SK-N-SH (cell line): Measurements from ENCODE around the gene ASH1L. TPM values are rescaled to one million over a fixed set of nuclear protein-coding genes. Genes with fewer than 3 reads are reported as not detected.

Source experiments
- CTCF ChIA-PET: fragments of 300-600, 350-600 bp; formaldehyde crosslinking; extraction: SDS; loops from one replicate; lab custom pipeline; 2021; lab: Yijun Ruan, JAX
- POLR2A ChIA-PET: fragments of 350-600 bp; sonication (Branson Sonifier 250); formaldehyde crosslinking; extraction: SDS; loops from one replicate; lab custom pipeline; 2020; ENCODE audit warnings: antibody characterized with exemption, inconsistent platforms; lab: Yijun Ruan, JAX
- DNase-seq: peaks from one replicate; pipeline ENCODE4 v3.0.0; 2012
- H2AFZ ChIP-seq: fragments of 200-600 bp; sonication (generic); 2 replicates; pipeline ENCODE4 v1.8.1; 2016; ENCODE audit warnings: antibody characterized with exemption, mild to moderate bottlenecking, low read depth
- H3F3A ChIP-seq: fragments of 200-600 bp; sonication (generic); replicated peaks from 2 replicates; pipeline ENCODE3; 2016; ENCODE audit warnings: antibody characterized with exemption, mild to moderate bottlenecking; ENCODE audit not compliant: insufficient read depth
- H3K27ac ChIP-seq, 2 experiments: fragments of 200-500 bp in 1 of 2; fragments of 200-600 bp in 1 of 2; sonication (Bioruptor generic) in 1 of 2; sonication (generic), shearing (Covaris generic) in 1 of 2; 2 replicates each; pipeline versions ENCODE4 v1.5.1 to v1.6.1; 2014 to 2016; ENCODE audit warnings: low read depth in 2 of 2, inconsistent platforms in 1 of 2, low read length in 1 of 2, mild to moderate bottlenecking in 1 of 2, mixed read lengths in 1 of 2
- H3K27me3 ChIP-seq: fragments of 200-600 bp; sonication (generic), shearing (Covaris generic); 2 replicates; pipeline ENCODE4 v1.6.1; 2016; ENCODE audit warnings: mixed run types; ENCODE audit not compliant: insufficient read depth
- H3K36me3 ChIP-seq, 2 experiments: fragments of 200-500 bp in 1 of 2; fragments of 200-600 bp in 1 of 2; sonication (Bioruptor generic) in 1 of 2; sonication (generic) in 1 of 2; replicated peaks in 1 of 2; 2 replicates each; pipeline versions ENCODE3 to v1.5.1; 2014 to 2016; ENCODE audit warnings: low read length in 1 of 2, mild to moderate bottlenecking in 1 of 2; ENCODE audit not compliant: insufficient read depth in 2 of 2, control insufficient read depth in 1 of 2
- H3K4me1 ChIP-seq, 2 experiments: fragments of 200-500 bp in 1 of 2; fragments of 200-600 bp in 1 of 2; sonication (Bioruptor generic) in 1 of 2; sonication (generic), shearing (Covaris generic) in 1 of 2; 2 replicates each; pipeline versions ENCODE4 v1.5.1 to v1.6.1; 2014 to 2016; ENCODE audit warnings: low read depth in 1 of 2, low read length in 1 of 2, mixed run types in 1 of 2; ENCODE audit not compliant: insufficient read depth in 2 of 2, control insufficient read depth in 1 of 2
- H3K4me2 ChIP-seq: fragments of 200-600 bp; sonication (generic), shearing (Covaris generic); 2 replicates; pipeline ENCODE4 v1.6.1; 2017; ENCODE audit warnings: mixed run types
- H3K4me3 ChIP-seq, 2 experiments: fragments of 200-500 bp in 1 of 2; fragments of 200-600 bp in 1 of 2; sonication (Bioruptor generic) in 1 of 2; sonication (generic), shearing (Covaris generic) in 1 of 2; 2 replicates each; pipeline versions ENCODE4 v1.5.1 to v1.8.1; 2014 to 2016; ENCODE audit warnings: low read depth in 2 of 2, inconsistent platforms in 1 of 2, low read length in 1 of 2, mild to moderate bottlenecking in 1 of 2, mixed read lengths in 1 of 2, moderate library complexity in 1 of 2
- H3K79me2 ChIP-seq: fragments of 200-600 bp; sonication (generic); 2 replicates; pipeline ENCODE4 v1.8.1; 2017; ENCODE audit warnings: mild to moderate bottlenecking; ENCODE audit not compliant: insufficient read depth
- H3K9ac ChIP-seq: fragments of 200-600 bp; sonication (generic); 2 replicates; pipeline ENCODE4 v1.6.1; 2017; ENCODE audit warnings: mixed run types
- H3K9me2 ChIP-seq: fragments of 200-600 bp; sonication (generic); 2 replicates; pipeline ENCODE4 v1.6.1; 2017; ENCODE audit warnings: mixed run types
- H3K9me3 ChIP-seq: fragments of 200-600 bp; sonication (generic); 2 replicates; pipeline ENCODE4 v1.6.1; 2017; ENCODE audit warnings: mixed run types, mild to moderate bottlenecking, moderate library complexity
- H4K20me1 ChIP-seq: fragments of 200-600 bp; sonication (generic); 2 replicates; pipeline ENCODE4 v1.6.1; 2017; ENCODE audit warnings: mild to moderate bottlenecking, mixed run types; ENCODE audit not compliant: insufficient read depth
- CHD2 ChIP-seq: fragments of 150-350 bp; IDR thresholded peaks from 2 replicates; pipeline ENCODE4 v1.6.1; 2018; ENCODE audit warnings: low read length; ENCODE audit not compliant: partially characterized antibody
- ELF1 ChIP-seq: IDR thresholded peaks from 2 replicates; pipeline ENCODE4 v1.4.0; 2012
- FOSL2 ChIP-seq: IDR thresholded peaks from 2 replicates; pipeline ENCODE4 v1.4.0; 2012; ENCODE audit warnings: low read depth, mild to moderate bottlenecking, moderate library complexity, borderline replicate concordance
- GABPA ChIP-seq: IDR thresholded peaks from 2 replicates; pipeline ENCODE4 v1.4.0; 2012; ENCODE audit warnings: low read depth, mild to moderate bottlenecking
- IRF3 ChIP-seq: fragments of 150-350 bp; IDR thresholded peaks from 2 replicates; pipeline ENCODE4 v1.6.1; 2016; ENCODE audit warnings: mild to moderate bottlenecking, low read depth, low read length
- JUND ChIP-seq: IDR thresholded peaks from 2 replicates; pipeline ENCODE4 v1.4.0; 2012
- MAX ChIP-seq: IDR thresholded peaks from 2 replicates; pipeline ENCODE4 v1.4.0; 2012; ENCODE audit warnings: low read depth
- MEF2A ChIP-seq: IDR thresholded peaks from 2 replicates; pipeline ENCODE4 v1.4.0; 2012; ENCODE audit warnings: low read depth, borderline replicate concordance
- MXI1 ChIP-seq: IDR thresholded peaks from 2 replicates; pipeline ENCODE4 v1.6.1; 2012; ENCODE audit warnings: mild to moderate bottlenecking, low read depth, low read length, improper control_type of control experiment
- NFIC ChIP-seq: IDR thresholded peaks from 2 replicates; pipeline ENCODE4 v1.4.0; 2012; ENCODE audit warnings: borderline replicate concordance
- PBX3 ChIP-seq: IDR thresholded peaks from 2 replicates; pipeline ENCODE4; 2012
- RXRA ChIP-seq: IDR thresholded peaks from 2 replicates; pipeline ENCODE4 v1.4.0; 2012; ENCODE audit warnings: low read depth, mild to moderate bottlenecking, borderline replicate concordance
- TAF1 ChIP-seq: IDR thresholded peaks from 2 replicates; pipeline ENCODE4 v1.6.1; 2012; ENCODE audit warnings: low read depth, mild to moderate bottlenecking, low read length, moderate library complexity, borderline replicate concordance
- TCF12 ChIP-seq: IDR thresholded peaks from 2 replicates; pipeline ENCODE4 v1.4.0; 2012
- TEAD4 ChIP-seq: IDR thresholded peaks from 2 replicates; pipeline ENCODE4 v1.4.0; 2012; ENCODE audit warnings: mild to moderate bottlenecking, borderline replicate concordance; ENCODE audit not compliant: insufficient read depth
- USF2 ChIP-seq: fragments of 150-350 bp; IDR thresholded peaks from 2 replicates; pipeline ENCODE4 v1.6.1; 2017; ENCODE audit warnings: antibody characterized with exemption, low read length, low read depth, borderline replicate concordance
- WGBS: methylation state at CpG from one replicate; pipeline ENCODE4 v1.1.6; 2017; ENCODE audit warnings: low lambda C conversion rate; 5-methylcytosine and 5-hydroxymethylcytosine counted together
- polyA plus RNA-seq, 3 experiments: library from polyadenylated mRNA; depleted of rRNA; stranded (reverse); fragments of >200 nt; gene quantifications; 2 replicates each; pipeline ENCODE4 v1.2.3, GENCODE V29; 2012

Gene ASH1L
- polyA plus RNA-seq, 1 of the 3 experiments (the other 2 are of a cell fraction): 13.4 TPM

- H3K9me3 ChIP-seq: no peaks in the 10 kb centered on the region
- no peak overlapping the region for H3K4me3 ChIP-seq
- H3K9ac ChIP-seq: peak overlapping the region; percentile 51; the same call in 1 of the 2 replicates
- TF ChIP-seq MAX: 0 out of 2 replicates have a peak, but pooled peaks have one; percentile 41
- peak; percentile 66 for TF ChIP-seq TCF12
- peak; percentile 34; the same call in 1 of the 2 replicates for TF ChIP-seq JUND
- peak; percentile 21; the same call in 1 of the 2 replicates for TF ChIP-seq MEF2A
- TF ChIP-seq NFIC: peak; percentile 47; the same call in 1 of the 2 replicates
- no peak for TF ChIP-seq TAF1
- no peak for TF ChIP-seq IRF3
- TF ChIP-seq RXRA: 0 out of 2 replicates have a peak, but pooled peaks have one; percentile 18
- TF ChIP-seq PBX3: 0 out of 2 replicates have a peak, but pooled peaks have one; percentile 7
- TF ChIP-seq FOSL2: peak; percentile 60; the same call in 1 of the 2 replicates
- no peak for TF ChIP-seq CHD2
- TF ChIP-seq TEAD4: peak; percentile 34; the same call in 1 of the 2 replicates
- H3K36me3 ChIP-seq: peaks cover 7 to 15% of the 10 kb centered on the region in 2 experiments
- H4K20me1 ChIP-seq: 0 out of 2 replicates have a peak, but pooled peaks cover 4% of the 10 kb centered on the region
- H3K9me2 ChIP-seq: no peaks in the 10 kb centered on the region
- H2AFZ ChIP-seq: no peak overlapping the region
- H3K27ac ChIP-seq: peak overlapping the region; percentile 75 to 97
- H3K4me1 ChIP-seq: peaks cover 33 to 37% of the 10 kb centered on the region in 2 experiments; a peak in 3 of 4 replicates
- POLR2A ChIA-PET: no interaction called here
- H3F3A ChIP-seq: peaks cover 50% of the 10 kb centered on the region
- no peak for DNase-seq
- CTCF ChIA-PET: interaction anchor here (0.7 to 1.6 kb wide), 3 partner anchors 28 to 72 kb away, joined by 3 to 4 read pairs (median 3); no protein-coding TSS in a partner anchor
- H3K27me3 ChIP-seq: no peaks in the 10 kb centered on the region
- H3K4me2 ChIP-seq: peak overlapping the region; percentile 49
- H3K79me2 ChIP-seq: peaks cover 81% of the 10 kb centered on the region
Observed at GRCh38 chr1:155466996-155467395, 95.6 kb downstream of the ASH1L start.

GRCh38 chr1:155466617-155466972 is 96.0 kb downstream of the ASH1L start:
- H3K27me3 ChIP-seq: no peaks in the 10 kb centered on the region
- H3K27ac ChIP-seq: peak overlapping the region; percentile 75 to 97
- H3K4me1 ChIP-seq: peaks cover 33 to 37% of the 10 kb centered on the region in 2 experiments; a peak in 2 of 4 replicates
- H3K9me2 ChIP-seq: no peaks in the 10 kb centered on the region
- WGBS: 90% methylated on average over 1 of the region's 1 CpG
- ChIA-PET POLR2A (no interaction called here), CTCF (interaction anchor here (0.7 to 1.6 kb wide), 3 partner anchors 28 to 71 kb away, joined by 3 to 4 read pairs (median 3); no protein-coding TSS in a partner anchor)
- peak overlapping the region in 1 of 2 experiments; percentile 1; a peak in 1 of 4 replicates for H3K4me3 ChIP-seq
- no peak overlapping the region for H2AFZ ChIP-seq
- peaks cover 50% of the 10 kb centered on the region for H3F3A ChIP-seq
- H3K79me2 ChIP-seq: peaks cover 81% of the 10 kb centered on the region
- no peak for DNase-seq
- H3K9me3 ChIP-seq: no peaks in the 10 kb centered on the region
- TF ChIP-seq IRF3 (no peak), ELF1 (no peak), MXI1 (no peak), TEAD4 (no peak), JUND (no peak), TAF1 (no peak), USF2 (no peak), GABPA (no peak), NFIC (no peak)
- peak overlapping the region; percentile 49 for H3K4me2 ChIP-seq
- H4K20me1 ChIP-seq: 0 out of 2 replicates have a peak, but pooled peaks cover 4% of the 10 kb centered on the region
- peaks cover 6 to 15% of the 10 kb centered on the region in 2 experiments for H3K36me3 ChIP-seq
- H3K9ac ChIP-seq: peak overlapping the region; percentile 51; the same call in 1 of the 2 replicates
